Retinal pigment epithelial cell (primary cell): ENCODE data around the gene MGMT.

Experiments used
- DNase-seq: peaks from one replicate; pipeline ENCODE4 v3.0.0-alpha.2; 2010; ENCODE audit warnings: low read depth
- H3K4me3 ChIP-seq: 2 replicates; pipeline ENCODE4 v1.5.1; 2011; ENCODE audit warnings: mild to moderate bottlenecking, low read length, control low read depth, moderate library complexity
- TF ChIP-seq, protein P1 (sequence below): conservative IDR thresholded peaks from 2 replicates; pipeline ENCODE4 v1.5.1; 2011; ENCODE audit warnings: low read depth, low read length, control low read depth, inconsistent platforms

Gene MGMT

DNA sequence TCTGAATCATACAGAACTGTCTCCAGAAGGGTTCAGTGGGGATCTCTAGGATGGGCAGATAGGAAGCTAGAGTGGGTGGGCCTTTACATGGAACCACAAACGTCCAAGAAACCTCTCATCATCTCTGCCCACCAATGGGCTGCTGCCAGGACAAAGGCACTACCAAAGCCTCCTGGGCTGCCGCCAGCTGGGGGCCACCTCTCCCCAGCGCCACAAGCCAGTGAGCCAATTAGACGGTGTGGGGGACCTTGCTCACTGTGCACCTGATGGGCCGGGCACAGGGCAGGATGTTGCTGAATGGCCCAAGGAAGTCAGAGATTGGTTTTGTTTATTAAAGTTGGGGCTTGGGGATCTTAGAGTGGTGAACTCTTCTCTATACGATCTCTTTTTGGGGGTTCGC lies 242.1 kb downstream of the MGMT start:
- TF ChIP-seq, protein P1, sequence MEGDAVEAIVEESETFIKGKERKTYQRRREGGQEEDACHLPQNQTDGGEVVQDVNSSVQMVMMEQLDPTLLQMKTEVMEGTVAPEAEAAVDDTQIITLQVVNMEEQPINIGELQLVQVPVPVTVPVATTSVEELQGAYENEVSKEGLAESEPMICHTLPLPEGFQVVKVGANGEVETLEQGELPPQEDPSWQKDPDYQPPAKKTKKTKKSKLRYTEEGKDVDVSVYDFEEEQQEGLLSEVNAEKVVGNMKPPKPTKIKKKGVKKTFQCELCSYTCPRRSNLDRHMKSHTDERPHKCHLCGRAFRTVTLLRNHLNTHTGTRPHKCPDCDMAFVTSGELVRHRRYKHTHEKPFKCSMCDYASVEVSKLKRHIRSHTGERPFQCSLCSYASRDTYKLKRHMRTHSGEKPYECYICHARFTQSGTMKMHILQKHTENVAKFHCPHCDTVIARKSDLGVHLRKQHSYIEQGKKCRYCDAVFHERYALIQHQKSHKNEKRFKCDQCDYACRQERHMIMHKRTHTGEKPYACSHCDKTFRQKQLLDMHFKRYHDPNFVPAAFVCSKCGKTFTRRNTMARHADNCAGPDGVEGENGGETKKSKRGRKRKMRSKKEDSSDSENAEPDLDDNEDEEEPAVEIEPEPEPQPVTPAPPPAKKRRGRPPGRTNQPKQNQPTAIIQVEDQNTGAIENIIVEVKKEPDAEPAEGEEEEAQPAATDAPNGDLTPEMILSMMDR = no peak
- DNase-seq = no peak

DNA sequence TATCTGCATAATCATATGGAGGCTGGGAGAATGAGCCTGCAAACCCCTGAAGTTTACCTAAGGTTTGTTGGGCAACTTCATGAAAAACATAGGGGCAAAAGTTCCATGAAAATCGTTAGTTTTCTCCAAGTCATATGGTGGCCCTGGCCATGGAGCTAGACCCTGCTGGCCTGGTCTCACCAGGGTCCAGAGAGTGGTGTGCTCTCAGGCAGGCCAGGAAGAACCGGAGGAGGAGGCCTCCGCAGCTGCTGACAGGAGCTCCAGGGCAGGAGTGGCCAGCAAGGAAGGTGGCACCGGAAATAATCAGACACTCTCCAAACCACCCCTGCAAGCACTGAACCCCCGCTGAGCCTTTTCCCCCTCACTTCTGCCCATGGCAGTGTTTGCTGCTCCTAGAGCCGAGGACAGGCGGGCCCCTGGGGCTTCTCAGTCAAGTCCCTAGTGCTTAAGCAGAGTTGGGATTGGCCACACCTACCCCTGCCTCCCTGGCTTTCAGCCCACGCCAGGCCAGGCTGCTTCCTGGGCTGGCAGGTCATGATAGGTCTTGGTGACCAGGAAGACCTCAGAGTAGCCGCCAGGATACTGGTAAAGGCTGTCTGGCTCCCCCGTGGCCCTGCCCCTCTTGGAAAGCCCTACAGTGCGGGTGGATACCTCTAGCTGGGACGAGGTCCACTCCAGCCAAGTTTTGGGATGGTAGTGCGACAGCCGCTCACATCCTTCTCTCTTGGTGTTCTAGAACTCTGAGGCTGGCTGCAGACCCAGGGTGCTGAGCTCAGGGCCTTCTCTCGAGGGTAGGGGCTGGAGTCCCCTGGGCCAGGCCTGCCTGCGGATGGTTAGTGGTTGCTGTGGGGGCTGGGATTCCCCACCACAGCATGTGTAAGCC lies 242.8 kb downstream of the MGMT start:
- no peak for DNase-seq
- no peak overlapping the region for H3K4me3 ChIP-seq
- TF ChIP-seq, protein P1 = no peak

More for the DNA sequence above, 242.1 kb downstream of the MGMT start:
- no peak overlapping the region for H3K4me3 ChIP-seq

DNA sequence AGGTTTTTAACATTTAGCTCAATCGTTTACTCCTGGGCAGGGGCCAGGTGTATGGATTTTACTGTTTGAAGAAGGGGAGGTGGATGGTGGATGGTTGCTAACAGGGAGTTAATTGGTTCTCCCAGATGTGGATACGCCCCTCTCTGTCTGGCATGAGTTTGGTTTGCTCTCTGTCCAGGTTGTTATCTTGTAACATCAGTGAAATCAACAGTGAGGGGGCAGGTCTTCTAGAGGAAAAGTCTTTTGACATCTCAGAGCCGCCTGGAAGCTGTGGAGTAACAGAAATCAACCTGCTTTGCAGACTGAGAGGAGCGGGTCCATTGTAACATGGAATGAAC lies 243.4 kb downstream of the MGMT start:
- DNase-seq = no peak
- no peak overlapping the region for H3K4me3 ChIP-seq
- TF ChIP-seq, protein P1 = no peak

DNA sequence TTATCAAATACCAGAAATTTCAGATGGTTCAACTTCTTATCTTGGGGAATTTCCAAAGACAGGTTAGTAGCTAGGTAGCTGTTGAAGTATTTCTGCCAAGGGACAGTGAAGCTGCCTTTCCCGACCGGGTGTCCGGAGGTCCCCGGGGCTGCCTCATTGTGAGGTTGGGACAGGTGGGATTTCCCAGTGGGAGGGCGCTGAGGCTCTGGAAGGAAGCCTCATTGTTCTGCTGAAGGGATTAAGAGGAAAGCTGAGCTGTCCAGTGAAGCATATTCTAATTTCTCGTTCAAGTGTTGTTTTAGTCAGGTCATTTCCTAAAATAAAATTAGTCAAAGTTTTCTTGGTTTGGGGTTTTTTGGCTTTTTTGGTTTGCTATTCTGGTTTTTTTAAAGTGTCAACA lies 244.2 kb downstream of the MGMT start:
- peak; percentile 17 for DNase-seq
- H3K4me3 ChIP-seq = no peak overlapping the region
- TF ChIP-seq, protein P1 = no peak

DNA sequence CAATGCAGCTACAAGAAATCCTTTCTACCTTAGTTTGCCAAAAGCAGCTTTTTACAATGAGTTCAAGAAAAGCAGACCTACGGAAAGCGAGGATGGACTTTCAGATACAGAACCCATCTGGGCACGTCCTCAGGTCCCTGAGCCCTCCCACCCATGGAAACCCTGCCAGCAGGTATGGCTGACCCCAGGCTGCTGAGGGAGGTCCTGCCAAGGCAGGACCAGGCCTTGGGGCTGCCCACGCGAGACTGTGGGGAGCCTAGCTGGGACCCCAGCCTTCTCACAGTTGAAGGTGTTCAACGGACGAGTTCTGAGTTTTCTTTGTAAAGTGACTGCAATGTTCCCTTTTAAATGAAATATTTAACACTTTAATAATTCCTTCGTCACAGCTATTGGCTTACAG lies 245.0 kb downstream of the MGMT start:
- no peak for DNase-seq
- TF ChIP-seq, protein P1 = no peak
- H3K4me3 ChIP-seq = no peak overlapping the region

DNA sequence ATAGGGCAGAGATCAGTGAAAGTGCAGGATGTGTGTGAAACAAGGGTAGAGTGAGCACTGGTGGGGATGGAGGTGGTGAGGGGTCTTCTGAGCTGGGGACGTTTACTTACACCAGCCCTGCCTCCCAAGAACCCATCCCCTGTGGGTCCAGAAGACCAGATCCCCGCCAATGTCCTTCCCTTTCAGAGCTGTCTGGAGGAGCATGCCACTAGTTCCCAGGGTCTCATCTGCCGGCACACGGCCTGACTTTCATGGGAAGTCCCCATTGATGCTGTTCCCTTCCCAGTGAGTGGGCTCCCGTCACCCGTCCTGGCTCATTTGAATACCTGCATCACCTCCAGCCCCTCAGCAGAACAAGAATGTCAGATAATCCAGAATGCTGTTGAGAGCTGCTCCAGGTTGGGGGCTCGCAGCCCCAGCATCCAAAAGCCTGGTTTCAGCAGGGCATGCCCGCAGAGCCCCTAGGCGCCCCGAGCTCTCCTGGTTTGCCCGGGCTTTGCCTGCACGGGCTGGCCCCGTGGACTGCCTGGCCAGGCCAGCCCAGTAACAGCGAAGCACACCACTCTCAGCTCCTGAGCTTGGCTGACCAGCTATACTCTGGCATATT lies 246.7 kb downstream of the MGMT start:
- no peak overlapping the region for H3K4me3 ChIP-seq
- DNase-seq = no peak
- TF ChIP-seq, protein P1 = no peak

DNA sequence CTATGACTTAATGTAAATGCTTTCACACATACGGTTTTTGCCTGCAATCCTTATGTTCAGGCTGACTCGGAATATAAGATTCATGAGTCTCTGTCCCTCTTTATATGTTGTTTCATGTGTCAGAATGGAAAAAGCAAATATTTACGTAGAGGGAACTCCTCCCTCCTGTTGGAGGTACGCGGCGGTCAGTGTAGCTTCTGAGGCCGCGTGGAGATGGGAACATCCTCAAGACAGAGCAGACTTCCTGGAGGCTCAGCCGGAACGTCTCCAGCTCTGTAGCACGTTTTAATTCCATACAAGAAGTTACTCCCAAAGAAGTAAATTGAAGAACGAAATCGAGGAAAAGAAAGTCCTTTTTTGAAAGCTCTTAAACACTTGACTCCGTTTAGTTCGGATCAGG lies 248.8 kb downstream of the MGMT start:
- TF ChIP-seq, protein P1 = no peak
- no peak overlapping the region for H3K4me3 ChIP-seq

More for the DNA sequence above, 248.8 kb downstream of the MGMT start:
- DNase-seq = no peak
